ENCODE data around the gene IDH3G. TPM values are rescaled to one million over a fixed set of nuclear protein-coding genes. Genes with fewer than 3 reads are reported as not detected.

The IDH3G gene
- total RNA-seq, 1 donor from 2014 or later, result 80.6 TPM

DNA sequence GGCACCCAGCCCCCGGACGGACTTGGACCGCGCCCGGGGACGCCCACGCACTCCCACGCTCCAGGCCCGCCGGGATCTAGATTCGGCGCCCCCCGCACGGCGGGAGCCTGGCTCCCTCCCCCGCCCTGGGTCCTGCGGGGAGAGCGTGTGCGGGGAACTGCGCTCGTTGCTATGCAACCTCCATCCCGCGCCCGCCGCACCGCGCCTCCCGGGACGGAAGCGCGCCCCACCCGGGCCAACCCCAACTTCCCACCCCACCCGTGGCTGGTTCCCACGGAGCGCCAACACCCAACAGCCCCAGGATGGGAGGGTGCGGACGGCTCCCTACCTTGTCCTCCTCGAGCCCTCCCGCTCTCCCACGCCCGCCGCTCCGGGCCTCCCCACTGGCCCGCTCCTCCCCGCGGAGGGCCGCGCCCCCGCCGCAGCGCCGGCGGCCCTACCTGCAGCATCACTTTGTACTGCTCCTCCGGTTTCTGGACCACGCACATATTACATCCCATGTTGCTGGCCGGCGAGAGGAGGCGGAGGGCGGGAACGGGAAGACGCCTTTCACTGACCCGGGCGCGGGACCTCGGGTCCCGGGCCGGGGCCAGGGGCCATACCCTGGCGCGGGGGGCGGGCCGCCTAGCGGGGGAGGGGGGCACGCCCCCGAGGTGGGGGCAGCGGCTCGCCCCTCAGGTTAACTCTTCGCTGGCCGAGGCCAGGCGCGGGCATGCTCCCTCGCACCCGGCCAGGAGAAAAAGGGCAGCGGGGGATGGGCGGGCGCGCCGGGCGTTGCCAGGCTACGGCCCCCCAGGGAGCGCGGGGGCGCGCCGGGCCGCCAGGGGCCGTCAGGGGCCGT is 35.8 kb upstream of the IDH3G start, which contains the start of gene PDZD4:
Gene PDZD4 (minus strand): TSS at position 746 of the 841 bp plus-strand sequence. CDS start 246 bp downstream, at position 500.
- Histone ChIP-seq H3K27me3 (ENCODE audit: control insufficient read depth, insufficient read depth, low read length) (peaks cover 44% of the 10 kb centered on the region), H3K4me3 (ENCODE audit: low read depth, low read length) (no peak within 1 kb of the TSS), H3K36me3 (ENCODE audit: control insufficient read depth, insufficient read depth, low read length) (no peaks in the 10 kb centered on the region)
- TF ChIP-seq CTCF (IDR thresholded peaks at IDR 0.05; ENCODE audit: insufficient read depth, low read length, poor library complexity, severe bottlenecking), result no peak
- DNase-seq (ENCODE audit: low read depth), result no peak

GRCh38 chrX:153829549-153829798 is 35.3 kb upstream of the IDH3G start:
- Histone ChIP-seq H3K36me3 (ENCODE audit: control insufficient read depth, insufficient read depth, low read length) (no peaks in the 10 kb centered on the region), H3K27me3 (ENCODE audit: control insufficient read depth, insufficient read depth, low read length) (peaks cover 44% of the 10 kb centered on the region), H3K4me3 (ENCODE audit: low read depth, low read length) (no peak overlapping the region)
- no peak for DNase-seq (ENCODE audit: low read depth)
- TF ChIP-seq CTCF (IDR thresholded peaks at IDR 0.05; ENCODE audit: insufficient read depth, low read length, poor library complexity, severe bottlenecking), result no peak

DNA sequence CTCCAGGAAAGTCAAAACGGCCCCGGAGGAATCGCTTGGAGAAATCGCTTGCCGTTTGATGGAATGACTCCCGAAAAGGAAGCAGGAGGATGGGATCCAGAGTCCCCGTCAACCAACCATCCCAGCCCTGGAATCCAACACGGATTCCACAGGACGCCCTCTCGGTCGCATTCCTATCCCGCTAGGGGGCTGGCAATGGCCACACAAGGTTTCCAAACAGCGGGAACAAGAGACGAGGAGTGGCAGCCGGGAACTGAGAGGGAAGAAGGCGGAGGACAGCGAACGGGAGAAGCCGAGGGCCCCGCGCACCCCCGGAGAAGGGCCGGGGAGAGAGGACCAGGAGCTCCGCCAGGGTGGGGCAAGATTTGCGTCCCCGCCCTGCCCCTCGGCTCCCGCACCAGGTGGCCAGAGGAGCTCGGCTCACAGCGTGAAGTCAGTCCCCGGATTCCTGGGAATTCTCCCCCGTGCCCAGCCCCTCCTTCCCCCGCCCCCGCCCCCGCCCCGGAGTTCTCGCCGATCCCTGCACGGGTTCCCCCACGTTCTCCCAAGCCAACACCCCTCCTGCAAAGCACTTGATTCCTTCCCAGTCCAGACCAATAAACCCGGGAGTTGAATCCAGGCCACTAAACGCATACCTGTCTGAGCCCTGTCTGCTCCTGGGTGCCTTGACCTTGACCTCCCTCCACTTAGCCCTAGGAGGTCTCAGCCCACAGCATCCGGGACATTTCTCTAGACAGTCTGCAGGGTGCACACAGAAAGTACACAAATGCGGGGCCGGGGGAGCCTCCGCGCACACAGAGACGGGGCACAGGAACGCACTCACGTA is 34.8 kb upstream of the IDH3G start:
- Histone ChIP-seq H3K36me3 (ENCODE audit: control insufficient read depth, insufficient read depth, low read length) (no peaks in the 10 kb centered on the region), H3K27me3 (ENCODE audit: control insufficient read depth, insufficient read depth, low read length) (peaks cover 47% of the 10 kb centered on the region), H3K4me3 (ENCODE audit: low read depth, low read length) (no peak overlapping the region)
- no peak for TF ChIP-seq CTCF (IDR thresholded peaks at IDR 0.05; ENCODE audit: insufficient read depth, low read length, poor library complexity, severe bottlenecking)
- DNase-seq (ENCODE audit: low read depth), result no peak

GRCh38 chrX:153828308-153828707 is 34.1 kb upstream of the IDH3G start:
- no peak for TF ChIP-seq CTCF (IDR thresholded peaks at IDR 0.05; ENCODE audit: insufficient read depth, low read length, poor library complexity, severe bottlenecking)
- DNase-seq (ENCODE audit: low read depth), result no peak
- Histone ChIP-seq H3K4me3 (ENCODE audit: low read depth, low read length) (no peak overlapping the region), H3K27me3 (ENCODE audit: control insufficient read depth, insufficient read depth, low read length) (peaks cover 44% of the 10 kb centered on the region), H3K36me3 (ENCODE audit: control insufficient read depth, insufficient read depth, low read length) (no peaks in the 10 kb centered on the region)

DNA sequence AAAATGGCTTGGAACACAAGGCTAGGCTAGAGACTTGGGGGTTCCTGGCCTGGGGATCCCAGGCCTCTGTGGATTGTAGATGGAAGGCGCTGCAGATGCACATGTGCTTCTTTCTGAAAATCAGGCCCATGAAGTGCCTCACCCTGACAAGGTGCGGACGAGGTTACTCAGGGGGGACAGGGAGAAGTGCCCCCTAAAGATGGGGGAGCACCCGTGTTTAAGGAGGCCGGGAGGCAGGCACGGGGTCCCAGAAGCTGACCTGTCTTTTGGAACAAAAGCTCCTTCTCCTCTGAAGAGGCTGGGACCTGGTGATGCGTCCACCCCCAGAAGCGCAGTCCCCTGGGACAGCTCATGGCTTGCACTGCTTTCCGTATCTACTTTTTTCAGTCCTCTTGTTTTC is 33.7 kb upstream of the IDH3G start:
- H3K27me3 ChIP-seq (ENCODE audit: control insufficient read depth, insufficient read depth, low read length), result peaks cover 43% of the 10 kb centered on the region
- DNase-seq (ENCODE audit: low read depth), result no peak
- H3K36me3 ChIP-seq (ENCODE audit: control insufficient read depth, insufficient read depth, low read length), result no peaks in the 10 kb centered on the region
- no peak overlapping the region for H3K4me3 ChIP-seq (ENCODE audit: low read depth, low read length)
- TF ChIP-seq CTCF (IDR thresholded peaks at IDR 0.05; ENCODE audit: insufficient read depth, low read length, poor library complexity, severe bottlenecking), result no peak

Measured in kidney epithelial cell (primary cell).